Glomerular visceral epithelial cell (primary cell): ENCODE measurements around the gene SERPINI1.

Experiments
- DNase-seq: peaks from one replicate; pipeline ENCODE4 v3.0.0-alpha.2; 2016; ENCODE audit errors: extremely low spot score

SERPINI1 gene

GRCh38 chr3:167734498-167735232, 856 bp upstream of the SERPINI1 start, which contains the start of gene PDCD10:
PDCD10 (minus strand) TSS chr3:167734892; CDS start chr3:167720157, 14,735 bp downstream.
- peak; percentile 98 for DNase-seq

- no peak for DNase-seq
Measured at GRCh38 chr3:167736264-167736787, 805 bp downstream of the SERPINI1 start.

- no peak for DNase-seq
Measured at GRCh38 chr3:167736997-167737396, 1.5 kb downstream of the SERPINI1 start.

DNA sequence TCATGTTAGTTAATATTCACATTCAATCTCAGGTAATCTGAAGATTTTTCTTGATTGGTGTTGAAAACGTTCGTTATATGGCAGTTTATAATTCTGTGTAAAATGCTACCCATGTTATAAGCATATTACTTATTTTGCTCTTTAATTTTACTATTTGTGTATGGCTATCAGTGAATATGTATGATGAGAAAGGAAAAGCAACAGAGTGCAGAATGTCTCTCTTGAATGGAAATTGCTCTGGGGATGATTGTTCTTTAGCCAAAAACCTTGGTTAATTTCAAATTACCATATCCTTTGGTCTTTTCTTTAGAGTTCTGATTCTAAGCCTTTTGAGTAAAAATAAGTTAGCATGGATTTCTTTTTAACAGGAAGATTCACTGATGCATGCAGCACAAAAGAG, 2.5 kb downstream of the SERPINI1 start:
- no peak for DNase-seq

DNA sequence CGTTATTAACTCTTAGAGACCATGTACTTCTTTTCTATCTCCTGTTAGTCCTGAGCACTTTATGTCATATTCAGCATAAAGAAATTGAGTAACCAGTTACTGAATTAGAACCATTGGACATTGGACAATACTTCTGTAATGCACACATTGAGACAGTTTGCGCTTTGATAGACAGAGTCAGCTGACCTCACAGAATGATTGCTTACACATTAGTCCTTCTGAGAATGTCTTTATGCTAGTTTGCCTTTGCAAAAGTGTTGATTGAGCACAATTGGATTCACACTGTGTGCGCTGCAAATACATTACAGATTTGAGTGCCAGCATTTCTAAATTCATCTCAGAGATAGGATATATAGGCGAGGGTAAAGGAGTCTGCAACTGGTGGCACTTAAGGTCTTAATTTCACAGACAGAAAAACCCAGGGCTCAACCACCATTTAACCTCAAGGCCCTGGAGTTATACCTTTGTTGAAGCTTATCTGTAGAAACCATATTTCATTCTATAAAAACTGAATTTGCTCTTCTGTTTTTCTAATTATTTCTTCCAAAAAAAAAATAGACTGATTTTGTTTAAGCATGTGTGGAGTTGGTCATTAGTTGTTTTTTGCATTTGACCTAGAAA, 3.8 kb downstream of the SERPINI1 start:
- no peak for DNase-seq

- peak; percentile 32 for DNase-seq
Measured at GRCh38 chr3:167740961-167741587, 5.6 kb downstream of the SERPINI1 start.

DNA sequence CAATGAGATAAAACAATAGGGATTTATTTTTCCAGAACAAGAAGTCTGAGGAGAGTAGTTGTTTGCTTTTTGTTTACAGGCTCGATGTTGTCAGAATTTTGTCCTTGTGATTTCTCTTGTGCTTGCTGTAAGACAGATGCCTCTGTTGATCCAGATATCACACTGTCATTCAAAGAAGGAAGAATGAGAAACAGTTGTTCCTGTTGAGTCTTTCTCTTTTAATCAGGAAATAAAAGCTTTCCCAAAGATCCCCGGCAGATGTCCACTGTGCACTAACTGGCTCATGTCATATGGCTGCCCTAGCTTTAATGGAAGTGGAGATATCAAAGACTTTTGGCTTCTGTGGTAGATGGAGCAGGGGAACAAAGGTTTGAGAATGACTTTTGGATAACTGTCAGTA, 6.8 kb downstream of the SERPINI1 start:
- DNase-seq = no peak

DNA sequence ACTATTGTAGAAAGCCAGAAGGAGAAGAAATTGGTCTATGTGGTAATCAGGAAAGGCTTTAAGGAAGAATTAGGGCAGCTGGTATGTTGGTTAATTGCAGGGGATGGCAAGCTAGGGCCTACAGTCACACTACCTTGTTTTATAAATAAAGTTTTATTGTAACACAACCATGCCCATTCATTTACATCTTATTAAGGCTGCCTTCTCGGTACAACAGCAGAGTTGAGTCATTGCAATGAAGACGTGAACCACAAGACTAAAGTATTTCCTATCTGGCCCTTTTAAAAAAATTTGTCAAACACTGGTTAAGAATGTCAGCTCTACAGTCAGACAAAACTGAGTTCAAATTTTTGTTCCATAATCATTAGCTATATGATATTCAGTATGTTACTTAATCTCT, 8.3 kb downstream of the SERPINI1 start:
- DNase-seq = no peak

- DNase-seq = no peak
Measured at GRCh38 chr3:167749209-167749608, 13.7 kb downstream of the SERPINI1 start.

GRCh38 chr3:167749728-167750127, 14.2 kb downstream of the SERPINI1 start:
- DNase-seq = no peak

DNA sequence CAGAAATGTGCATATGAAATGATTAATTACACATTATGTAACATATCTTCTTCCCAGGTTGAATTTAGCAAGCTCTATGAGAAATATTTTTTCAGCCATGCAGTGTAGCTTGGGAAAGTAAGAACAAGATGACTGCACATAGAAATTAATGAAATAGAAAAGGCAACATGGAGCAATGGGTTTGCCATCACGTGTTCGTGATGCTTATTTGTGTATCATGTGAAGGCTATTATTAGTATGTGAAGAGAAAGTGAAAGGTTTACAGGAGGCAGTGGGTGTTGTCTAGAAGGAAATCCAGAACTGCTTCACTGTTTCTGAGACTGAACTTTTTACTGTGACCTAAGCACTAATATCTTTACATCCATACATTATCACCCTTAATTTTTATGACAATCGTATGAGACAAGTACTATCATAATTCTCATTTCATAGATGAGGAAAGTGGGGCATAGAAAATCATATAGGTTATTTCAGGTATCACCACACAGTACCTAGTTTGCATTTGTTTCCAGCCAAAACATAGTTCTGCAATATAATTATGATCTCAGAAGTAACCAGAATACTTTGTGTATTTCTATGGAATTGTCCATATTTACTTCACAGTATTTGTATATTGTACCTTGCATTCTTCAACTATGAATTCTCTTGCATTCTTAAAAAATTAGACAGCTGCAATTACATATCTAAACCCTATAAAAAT, 14.9 kb downstream of the SERPINI1 start:
- no peak for DNase-seq

- no peak for DNase-seq
Measured at GRCh38 chr3:167754049-167754448, 18.5 kb downstream of the SERPINI1 start.

- no peak for DNase-seq
Measured at GRCh38 chr3:167761302-167761701, 25.8 kb downstream of the SERPINI1 start.

DNA sequence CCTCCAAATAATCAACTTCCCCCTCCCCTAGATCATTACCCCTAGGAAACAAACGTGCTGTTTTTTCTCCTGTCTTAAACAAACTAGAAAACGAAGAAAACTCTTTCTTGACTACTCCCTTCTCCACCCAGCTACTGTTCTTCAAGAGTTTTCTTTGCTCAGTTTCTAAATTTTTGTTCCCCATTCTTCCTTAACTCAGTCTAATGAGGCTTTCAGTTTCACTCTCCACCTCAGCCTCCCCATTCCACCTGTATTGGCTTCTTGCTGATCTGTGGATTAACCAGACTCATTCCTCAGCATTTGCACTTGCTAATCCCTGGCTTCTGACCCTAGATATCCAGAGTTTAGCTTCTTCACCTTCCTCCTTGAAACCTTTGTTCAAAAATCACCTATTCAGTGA, 26.8 kb downstream of the SERPINI1 start:
- no peak for DNase-seq

DNA sequence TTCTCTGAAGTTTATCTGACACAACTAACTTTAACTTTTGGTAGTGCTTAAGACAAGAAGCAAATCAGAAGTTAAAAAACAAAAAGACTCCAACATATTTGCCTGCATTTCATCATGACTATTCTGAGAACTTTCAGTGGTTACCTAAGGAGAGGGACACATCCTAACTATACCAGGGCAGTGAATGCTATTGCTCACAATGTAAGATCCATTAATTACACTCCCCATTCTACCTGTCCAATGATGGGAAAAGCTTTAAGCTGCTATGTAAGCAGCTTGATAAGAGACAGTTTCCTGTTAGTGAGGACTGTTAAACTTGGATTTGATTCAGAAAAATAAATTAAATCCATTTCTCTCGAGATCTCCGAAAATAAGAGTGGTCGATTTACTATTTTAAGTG, 37.5 kb downstream of the SERPINI1 start:
- no peak for DNase-seq

- no peak for DNase-seq
Measured at GRCh38 chr3:167773584-167773983, 38.1 kb downstream of the SERPINI1 start.

- DNase-seq = no peak
Measured at GRCh38 chr3:167776066-167776685, 40.7 kb downstream of the SERPINI1 start.

- no peak for DNase-seq
Measured at GRCh38 chr3:167777356-167777755, 41.8 kb downstream of the SERPINI1 start.

DNA sequence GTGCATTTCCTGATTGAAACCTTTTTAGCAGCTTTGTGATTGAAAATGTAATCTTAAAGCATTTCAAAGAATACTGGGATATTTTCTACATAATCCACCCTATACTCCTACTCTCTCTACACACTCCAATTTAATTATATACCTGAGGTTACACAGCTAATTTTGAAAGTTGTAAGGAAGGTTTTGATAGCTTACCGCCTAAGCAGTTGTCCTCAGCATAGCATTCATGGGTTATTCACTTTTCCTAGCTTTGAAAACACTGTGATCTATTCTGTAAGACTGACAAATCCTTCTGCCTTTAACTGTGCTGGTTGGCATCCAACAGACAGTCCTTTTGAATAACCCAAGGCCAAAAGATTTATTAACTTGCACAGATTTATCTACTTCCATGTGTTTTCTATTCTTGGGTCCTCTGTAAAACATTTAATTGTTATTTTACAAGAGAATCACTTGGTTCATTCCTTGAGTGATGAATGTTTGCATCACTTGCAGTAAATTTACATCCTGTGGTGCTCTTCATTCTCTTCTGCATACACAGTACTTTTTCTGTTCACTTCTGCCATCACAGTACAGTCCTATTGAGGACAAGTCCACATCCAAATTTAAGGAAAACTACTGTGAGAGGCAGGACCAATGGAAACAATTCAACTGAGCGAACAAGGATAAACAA, 44.8 kb downstream of the SERPINI1 start:
- no peak for DNase-seq

DNA sequence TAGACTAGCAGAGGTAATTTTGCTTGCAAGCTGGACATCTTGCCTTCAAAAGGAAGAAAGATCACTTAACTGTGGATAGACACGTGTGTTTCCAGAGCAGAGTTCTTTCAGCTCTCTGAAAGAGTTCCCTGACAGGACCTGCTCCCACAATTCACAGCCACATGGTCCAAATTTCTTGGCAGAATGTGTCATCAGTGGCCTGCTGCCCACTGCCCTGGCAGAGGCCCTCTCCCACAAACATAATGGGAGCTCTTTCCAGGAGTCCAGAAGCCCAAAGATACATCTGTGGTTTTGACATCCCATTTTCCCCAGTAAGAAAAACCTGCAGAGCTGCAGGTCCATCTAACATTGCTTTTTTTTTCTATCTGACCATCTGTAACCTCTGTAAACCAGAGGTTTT, 48.3 kb downstream of the SERPINI1 start:
- DNase-seq = no peak

GRCh38 chr3:167785790-167786189, 50.3 kb downstream of the SERPINI1 start:
- no peak for DNase-seq
